Inflammatory macrophage treated with lipopolysaccharide for 1 hour (primary cell): ENCODE measurements around the gene GIPR.
A peak's percentile ranks its signal among the peaks of the same experiment; 100 is the strongest.
"Not testable (repeated sequence)": the region's sequence is repeated elsewhere in the genome, so short reads cannot be mapped to it uniquely, and the experiment has no call there.

Source experiments
- DNase-seq, 2 donors: peaks; one replicate each; pipeline ENCODE4 v3.0.0-alpha.2; 2020 to 2022

GIPR gene

DNA sequence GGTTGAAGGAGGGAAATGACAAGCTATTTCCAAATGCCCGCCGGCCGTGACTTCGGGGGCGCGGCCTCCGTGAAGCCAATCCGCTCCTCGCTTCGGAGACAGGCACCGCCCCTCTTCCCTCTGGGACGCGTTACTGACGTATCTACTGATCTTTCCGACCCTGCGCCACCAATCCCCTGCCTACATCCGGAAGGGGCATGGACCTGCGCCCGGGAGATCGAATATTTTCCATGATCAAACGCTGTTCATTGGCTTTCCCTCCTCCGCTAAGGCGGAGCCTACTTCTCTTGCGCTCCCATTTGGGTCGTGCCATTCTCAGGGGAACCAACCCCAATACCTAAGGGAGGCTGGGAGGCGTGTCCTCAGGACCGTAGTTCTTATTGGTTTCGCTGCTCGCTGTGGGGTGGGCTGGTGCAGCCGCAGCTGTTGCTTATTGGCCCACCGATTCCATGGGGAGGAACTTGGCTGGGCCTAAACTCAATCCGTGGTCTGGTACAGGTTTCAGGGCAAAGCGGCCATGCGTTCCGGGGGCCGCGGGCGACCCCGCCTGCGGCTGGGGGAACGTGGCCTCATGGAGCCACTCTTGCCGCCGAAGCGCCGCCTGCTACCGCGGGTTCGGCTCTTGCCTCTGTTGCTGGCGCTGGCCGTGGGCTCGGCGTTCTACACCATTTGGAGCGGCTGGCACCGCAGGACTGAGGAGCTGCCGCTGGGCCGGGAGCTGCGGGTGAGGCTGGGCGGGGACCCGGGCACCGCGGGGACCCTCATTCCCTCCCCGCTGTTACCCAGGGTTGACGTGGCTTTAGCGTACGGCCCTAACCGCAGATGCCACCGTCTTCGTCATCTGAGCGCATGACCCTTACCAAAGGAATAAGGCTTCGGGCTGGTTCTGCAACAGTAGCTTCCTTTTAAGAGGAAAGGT, 24.4 kb downstream of the GIPR start, which contains the start of gene QPCTL:
Gene QPCTL (plus strand): TSS at position 480 of the 919 bp plus-strand sequence. CDS start 38 bp downstream, at position 518.
- peak; percentile 98 to 100 for DNase-seq

DNA sequence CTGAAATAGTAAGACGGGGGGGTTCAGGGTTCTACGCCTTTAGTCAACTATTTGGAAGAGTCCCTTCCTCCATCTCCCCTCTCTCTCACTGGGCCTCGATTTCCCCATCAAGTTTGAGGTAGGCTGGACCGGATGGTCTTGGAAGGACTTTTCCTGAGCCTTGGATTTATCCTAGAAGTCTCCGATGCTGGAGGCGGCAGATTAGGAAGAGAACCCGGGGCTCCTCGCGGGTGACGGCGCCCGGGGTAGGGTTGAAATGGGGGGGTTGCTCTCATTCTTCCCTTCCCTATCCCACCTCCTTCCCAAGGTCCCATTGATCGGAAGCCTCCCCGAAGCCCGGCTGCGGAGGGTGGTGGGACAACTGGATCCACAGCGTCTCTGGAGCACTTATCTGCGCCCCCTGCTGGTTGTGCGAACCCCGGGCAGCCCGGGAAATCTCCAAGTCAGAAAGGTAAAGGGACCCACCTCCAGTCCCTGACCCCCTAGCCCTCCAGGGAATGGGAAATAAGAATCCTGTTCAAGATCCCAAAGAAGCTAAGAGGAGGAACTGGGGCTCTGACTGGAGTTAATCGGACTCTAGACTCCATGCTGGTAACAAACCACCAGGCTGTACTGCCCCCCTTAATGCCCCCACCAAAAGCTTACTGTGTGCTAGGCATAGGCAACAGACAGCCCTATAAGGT, 25.2 kb downstream of the GIPR start:
- DNase-seq = peak; percentile 51 to 85

DNA sequence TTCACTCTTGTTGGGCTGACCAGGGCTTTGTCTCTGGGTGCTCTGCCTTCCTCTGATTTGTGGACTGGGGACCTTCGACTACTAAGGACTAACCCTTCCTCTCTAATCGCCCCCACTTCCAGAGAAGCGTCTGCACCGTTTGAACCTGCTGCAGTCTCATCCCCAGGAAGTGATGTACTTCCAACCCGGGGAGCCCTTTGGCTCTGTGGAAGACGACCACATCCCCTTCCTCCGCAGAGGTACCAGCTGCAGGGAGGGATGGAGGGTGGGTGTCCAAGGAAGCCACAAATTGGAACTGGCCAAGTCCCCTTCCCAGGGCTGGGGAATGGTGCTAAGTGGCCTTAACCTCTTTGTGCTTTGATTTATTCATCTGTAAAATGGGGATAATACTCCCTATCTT, 33.7 kb downstream of the GIPR start:
- DNase-seq = no peak

DNA sequence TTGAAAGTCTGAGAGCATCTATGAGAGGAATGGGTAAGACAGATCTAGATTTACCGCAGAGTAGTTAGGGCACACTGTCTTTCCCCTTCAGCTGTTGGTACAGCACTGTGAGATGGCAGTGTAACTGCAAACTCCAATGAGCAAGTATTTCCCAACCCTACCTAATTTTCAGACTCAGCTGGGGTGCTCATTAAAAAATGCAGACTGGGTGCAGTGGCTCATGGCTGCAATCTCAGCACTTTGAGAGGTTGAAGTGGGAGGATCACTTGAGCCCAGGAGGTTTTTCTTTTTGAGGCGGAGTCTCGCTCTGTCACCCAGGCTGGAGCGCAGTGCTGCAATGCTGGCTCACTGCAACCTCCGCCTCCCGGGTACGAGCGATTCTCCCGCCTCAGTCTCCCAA, 37.1 kb downstream of the GIPR start:
- DNase-seq = no peak

DNA sequence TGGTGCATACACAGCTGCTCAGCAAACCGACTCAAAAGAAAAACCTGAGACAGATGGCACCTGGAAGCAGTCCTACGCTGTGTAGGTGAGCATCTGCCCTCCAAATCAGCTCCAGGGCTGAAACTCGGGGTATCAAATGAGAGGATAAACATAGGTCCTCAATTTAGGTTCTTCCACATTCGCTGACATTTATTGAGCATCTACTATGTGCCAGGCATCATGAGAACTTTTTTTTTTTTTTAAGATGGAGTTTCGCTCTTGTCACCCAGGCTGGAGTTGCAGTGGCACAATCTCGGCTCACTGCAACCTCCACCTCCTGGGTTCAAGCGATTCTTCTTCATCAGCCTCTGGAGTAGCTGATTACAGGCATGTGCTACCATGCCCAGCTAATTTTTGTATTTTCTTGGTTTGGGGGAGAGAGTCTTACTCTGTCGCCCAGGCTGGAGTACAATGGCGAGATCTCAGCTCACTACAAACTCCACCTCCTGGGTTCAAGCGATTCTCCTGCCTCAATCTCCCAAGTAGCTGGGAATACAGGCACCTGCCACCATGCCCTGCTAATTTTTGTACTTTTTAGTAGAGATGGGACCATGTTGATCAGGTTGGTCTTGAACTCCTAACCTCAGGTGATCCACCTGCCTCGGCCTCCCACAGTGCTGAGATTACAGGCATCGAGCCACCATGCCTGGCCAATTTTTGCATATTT, 37.8 kb downstream of the GIPR start:
- DNase-seq = no peak

DNA sequence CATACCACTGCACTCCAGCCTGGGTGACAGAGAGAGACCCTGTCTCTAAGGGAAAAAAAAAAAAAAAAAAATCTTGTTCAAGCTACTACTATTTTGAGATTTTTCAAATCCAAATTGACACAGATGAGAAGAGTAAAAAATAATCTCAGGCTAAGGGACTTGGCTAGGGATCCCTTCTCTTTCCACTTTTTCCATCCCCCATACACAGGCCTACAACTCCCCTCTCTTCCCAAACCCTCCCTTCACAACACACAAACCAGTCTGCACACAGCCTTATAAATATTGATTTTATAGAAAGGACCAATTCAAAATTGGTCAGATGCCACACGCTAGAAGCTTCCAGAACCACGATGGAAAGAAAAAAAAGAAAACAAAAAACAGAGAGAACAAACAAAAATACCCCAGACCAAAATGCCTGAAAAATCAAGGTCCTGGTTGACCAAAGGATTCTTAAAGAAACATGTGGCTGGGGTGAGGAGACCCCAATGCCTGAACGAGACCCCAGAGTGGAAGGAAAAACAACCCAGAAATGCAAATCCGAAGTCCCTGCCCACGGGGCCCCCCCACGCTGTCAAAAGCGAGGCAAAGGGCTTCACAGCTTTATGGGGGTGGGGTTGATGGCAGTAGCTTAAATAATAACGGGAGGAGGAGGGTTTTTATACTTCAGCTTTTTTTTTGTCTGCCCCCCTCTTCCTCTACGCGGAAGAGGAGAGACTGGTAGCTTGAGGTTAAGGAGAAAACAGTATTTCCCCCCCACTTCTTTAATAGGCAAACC, 42.5 kb downstream of the GIPR start:
- DNase-seq = no peak

DNA sequence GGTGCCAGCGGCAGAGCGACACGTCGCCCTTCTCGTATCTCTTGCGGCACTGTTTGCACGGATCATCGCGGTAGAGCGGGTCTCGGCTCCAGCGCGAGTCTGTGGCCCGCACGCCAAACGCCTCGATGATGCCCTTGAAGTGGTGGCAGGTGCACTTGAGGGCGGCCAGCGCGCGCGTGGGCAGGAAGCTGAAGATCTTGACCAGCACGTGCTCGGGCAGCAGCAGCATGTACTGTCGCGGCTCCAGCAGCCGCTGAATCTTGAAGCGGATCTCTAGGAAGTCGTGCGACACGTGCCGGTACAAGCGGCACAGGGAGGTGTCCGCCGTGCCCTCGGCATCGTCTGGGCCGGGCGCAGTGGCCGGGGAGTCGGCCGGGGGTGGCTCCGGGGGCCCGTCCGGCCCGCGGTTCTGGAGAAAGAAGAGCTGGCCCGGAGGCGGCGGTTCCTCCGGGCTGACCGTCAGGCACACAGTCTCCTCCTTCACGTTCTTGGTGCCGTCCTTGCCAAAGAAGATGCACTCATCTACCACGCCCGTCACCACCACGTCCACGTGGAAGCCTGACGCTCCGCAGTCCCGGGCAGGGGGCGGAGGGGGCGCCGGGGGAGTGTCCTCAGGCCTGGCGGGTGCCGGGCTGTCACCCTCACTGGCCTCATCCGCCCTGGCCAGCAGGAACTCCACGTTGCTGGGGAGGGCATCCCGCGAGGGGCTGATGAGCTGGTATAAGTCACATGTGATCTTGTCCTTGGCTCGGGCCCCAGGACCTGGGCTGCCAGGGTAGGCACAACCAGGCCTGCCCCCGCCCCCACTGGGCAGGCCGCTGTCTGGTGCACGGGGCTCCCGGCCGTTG, 44.1 kb downstream of the GIPR start:
- DNase-seq = no peak

DNA sequence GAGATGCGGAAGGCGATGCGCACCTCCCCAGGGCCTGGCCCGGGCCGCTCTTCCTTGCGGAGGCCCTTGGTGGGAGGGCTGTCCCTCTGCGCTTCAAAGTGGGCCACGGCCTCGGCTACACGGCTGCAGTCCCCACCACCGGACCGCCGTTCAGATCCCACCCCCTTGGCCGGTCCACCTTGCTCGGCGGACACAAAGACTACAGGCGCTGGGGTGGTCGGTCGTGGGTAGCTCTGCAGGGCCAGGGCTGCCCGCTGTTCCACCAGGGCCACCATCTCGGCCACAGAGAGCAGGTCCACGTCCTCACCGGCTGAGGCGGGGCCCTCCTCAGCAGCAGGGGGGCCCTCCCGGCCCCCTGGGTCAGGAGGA, 44.7 kb downstream of the GIPR start:
- no peak for DNase-seq

DNA sequence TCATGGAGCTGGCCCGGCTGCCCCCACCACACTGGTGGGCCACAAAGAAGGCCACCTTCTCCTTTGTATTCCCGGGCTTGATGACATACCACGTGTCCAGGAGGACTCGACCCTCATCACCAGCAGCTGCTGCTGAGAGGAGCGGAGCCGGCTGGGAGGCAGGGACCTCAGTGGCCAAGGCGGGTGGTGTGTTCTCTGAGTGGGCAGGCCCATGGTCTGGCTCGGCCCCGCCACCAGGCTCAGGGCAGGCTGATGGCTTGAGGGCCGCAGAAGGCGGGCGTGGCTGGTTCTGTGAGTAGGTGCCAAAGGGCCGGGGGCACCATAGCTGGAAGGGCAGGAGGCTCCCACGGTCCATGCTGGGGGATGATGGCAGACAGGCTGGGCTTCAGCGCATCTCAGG, 45.1 kb downstream of the GIPR start:
- DNase-seq = no peak

DNA sequence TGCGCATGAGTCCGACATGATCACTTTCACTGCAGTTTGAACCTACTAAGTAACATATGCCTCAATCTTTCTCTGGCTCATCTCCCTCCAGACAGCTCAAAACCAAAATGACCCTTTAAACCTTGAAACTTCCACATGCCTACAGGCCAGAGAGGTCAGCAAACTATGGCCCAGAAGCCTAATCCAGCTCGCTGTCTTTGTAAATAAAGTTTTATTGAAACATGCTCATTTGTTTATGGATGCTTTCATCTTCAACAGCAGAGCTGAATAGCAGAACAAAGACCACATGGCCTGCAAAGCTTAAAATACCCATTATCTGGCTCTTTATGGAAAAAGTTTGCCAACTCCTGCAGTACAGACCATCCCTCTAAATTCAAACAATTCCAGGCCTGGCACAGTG, 47.1 kb downstream of the GIPR start:
- no peak for DNase-seq

DNA sequence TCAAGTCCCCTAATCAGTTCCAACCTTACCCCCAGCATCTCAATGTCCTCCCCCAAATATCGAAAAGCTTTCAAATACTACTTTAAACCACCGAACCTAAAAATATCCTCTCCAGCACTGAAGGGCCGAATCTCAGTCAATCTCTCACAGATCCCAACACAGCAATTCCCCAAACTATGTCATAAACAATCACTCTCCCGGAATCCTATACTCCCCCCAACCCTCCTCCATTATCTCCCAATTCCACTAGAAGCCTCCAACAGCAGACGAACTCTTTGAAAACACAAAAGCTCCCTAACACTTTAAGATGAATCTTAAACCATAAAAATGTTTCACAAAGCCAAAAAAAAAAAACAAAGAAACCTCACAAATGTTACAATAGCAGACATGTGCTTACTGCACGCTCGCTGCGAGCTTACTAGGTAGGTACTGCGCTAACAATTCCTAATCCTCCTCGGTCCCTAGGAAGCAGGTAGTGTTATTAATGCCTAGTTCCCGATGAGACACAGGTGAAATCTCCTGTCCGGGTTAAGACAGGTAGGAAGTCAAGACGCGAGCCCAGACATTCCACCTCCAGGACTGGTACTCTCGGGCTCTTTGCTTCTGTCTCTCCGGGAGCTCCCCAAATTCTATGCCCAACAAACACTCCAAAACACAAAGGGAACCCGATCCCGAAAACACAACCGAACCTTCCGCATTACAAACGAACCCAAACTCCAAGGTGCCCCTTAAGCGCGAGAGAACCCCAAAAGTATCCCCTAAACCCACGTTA, 48.5 kb downstream of the GIPR start:
- DNase-seq = no peak

DNA sequence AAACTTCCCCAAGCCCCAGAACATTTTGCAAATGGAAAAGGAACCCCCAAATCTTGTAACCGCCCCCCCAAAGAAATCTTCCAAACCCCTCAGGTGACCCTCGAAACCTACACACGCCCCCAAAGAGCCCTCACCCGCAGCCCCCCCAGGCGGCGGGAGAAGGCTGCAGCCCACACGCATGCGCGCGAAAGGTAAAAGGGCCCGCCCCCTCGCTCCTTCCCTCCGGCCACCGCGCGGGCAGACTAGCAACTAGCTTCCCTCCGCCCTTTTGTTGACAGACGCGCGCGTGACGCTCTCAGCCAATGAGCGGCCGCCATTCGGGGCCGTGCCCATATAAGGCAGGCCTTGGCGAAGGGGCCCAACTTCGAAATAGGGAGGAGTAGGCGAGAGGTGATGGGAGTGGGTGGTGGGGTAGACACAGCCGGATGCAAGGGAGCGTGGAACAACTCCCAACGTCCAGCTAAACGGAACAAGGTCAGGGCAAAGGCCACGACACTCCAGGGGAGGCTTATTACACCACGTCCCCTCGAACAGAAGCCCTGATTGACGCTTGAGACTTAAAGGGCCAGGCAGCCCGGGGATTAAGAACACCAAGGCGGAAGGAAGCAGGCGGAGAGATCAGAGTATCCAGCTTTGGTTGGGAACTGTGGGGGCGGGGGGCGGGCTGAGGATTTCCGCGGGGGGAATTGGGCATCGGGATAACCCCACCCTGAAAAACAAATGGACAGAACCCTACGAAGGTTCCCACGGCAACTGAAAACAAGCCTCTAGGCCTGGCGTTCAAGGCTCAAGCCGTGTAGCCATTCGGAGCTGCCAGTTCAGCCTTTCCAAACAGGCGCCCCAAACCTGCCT, 49.3 kb downstream of the GIPR start:
- DNase-seq = peak; percentile 99 to 100

DNA sequence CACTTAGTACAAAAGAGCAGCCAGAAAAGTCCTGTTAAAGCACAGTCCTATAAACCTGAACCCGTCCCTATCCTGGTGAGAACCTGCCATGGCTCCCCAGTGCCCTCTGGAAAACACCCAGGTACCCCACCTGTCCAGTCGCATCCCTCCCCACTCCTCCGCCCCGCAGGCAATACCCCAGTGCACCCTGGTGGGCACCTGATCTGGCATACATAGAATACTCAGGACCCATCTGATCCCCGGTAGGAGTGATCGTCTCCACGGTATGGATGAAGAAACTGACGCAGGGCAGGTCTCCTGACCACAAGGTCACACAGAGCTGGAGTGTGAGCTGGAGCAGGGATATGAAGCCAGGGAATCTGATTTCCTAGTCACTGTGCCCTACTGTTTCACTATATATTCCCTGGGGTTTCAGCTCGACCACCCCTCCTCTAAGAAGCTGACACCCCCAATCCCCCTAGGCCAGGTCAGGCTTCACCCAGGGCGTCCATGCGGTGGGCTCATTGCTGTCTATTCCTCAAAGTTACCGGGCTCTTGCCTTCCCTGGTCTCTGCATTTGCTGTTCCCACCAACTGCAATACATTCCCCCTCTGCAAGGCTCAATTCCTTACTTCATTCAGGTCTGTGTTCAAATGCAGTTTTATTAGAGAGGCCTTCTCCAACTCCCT, 50.1 kb downstream of the GIPR start:
- DNase-seq = no peak

DNA sequence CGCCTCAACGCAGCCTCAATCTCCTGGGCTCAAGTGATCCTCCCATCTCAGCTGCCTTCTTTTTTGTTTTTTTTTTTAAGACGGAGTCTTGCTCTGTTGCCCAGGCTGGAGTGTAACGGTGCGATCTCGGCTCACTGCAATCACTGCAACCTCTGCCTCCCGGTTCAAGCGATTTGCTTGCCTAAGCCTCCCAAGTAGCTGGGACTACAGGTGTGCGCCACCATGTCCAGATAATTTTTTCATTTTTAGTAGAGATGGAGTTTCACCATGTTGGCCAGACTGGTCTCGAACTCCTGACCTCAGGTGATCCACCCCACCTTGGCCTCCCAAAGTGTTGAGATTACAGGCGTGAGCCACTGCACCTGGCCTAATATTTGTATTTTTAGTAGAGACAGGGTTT, 52.0 kb downstream of the GIPR start:
- not testable (repeated sequence) for DNase-seq

DNA sequence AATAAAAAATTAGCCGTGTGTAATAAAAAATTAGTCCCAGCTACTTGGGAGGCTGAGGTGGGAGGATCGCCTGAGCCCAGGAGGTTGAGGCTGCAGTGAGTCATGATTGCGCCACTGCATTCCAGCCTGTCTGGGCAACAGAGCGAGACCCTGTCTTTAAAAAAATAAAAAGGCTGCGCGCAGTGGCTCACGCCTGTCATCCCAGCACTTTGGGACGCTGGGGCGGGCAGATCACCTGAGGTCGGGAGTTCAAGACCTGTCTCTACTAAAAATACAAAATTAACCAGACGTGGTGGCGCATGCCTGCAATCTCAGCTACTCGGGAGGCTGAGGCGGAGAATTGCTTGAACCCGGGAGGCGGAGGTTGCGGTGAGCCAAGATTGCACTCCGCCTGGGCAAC, 60.7 kb downstream of the GIPR start:
- not testable (repeated sequence) for DNase-seq

DNA sequence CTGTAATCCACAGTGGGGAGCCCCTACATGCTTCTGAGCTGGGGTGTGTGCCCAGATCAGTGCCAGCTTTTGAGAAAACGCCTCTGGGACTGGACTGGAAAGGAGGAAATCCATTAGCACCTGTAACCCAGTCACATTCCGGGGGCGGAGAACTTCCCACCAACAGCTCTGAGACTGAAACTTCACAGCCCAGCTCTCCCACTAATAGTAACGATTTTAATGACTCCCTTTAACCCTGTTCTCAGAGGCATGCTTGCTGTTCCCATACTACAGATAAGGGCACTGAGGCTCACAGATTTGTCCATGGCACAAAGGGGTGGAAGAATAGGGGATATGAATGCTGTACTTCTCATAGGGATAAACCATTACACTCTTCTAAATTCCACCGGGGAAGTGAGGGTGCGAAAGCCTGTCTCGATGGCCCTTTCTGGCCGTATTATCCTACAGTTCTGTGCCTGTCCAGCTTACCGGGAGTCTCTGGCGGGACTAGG, 61.8 kb downstream of the GIPR start:
- peak in 1 of 2 donors; percentile 25 for DNase-seq

DNA sequence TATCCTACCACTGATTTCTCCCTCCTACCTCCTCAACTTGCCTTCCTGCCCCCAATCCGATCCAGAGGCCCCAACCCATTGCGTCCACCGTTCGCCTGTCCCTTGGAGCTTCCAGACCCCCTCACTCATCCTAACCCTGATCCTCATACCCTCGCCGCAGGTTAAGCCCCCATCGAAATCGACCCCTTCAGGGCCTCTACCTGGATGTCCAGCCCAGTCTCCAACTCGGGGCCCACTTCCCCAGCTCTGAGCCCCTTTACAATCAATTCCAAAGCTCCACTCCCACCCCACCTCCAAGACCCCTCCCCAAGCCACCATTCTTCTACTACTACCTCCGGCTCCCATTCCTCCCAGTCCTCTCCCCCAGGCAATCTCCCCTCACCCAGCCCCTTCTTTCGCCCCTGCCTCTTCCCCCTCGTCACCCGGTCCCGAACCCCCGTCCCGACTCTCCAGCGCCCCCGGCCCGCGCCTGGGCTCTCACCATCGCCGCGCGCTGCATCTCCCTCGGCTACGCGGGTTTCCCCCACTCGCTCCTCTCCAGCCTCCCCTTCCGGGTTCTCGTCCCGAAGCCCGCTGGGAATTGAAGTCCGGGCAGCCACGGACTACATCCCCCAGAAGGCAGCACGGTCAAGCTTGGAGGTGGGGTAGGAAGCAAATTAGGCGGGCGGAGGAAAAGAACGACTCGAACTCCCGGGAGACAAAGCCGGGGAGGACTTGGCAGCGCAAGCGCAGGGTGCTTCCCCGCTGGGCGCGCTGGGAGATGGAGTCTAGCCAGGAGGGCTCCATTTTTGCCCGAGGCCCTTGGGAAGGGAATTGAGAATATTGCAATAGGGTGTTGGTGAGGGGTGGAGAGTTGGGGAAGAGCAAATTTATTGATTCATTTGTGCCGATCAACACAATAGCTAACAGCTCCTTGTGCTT, 62.6 kb downstream of the GIPR start, which contains the start of gene FBXO46:
Gene FBXO46 (minus strand): TSS at position 529 of the 921 bp plus-strand sequence. CDS start 17,401 bp downstream, outside the sequence.
- peak; percentile 96 to 97 for DNase-seq
